Lung (tissue), 12 donors: Measurements from ENCODE around the gene SLC46A1. TPM values are rescaled to one million over a fixed set of nuclear protein-coding genes. Genes with fewer than 3 reads are reported as not detected.

ENCODE experiments used
- ATAC-seq: fragments of 200-7000 bp; cut with Tn5 transposase; one replicate; pipeline ENCODE4 v1.9.1; 2020; ENCODE audit warnings: moderate number of reproducible peaks; ENCODE audit not compliant: insufficient read depth, low FRiP score
- DNase-seq, 3 donors: peaks; one replicate each; pipeline ENCODE4 v3.0.0-alpha.2; 2013 to 2017
- H3K27ac ChIP-seq, 2 donors: one replicate each; pipeline ENCODE4 v1.5.1; 2013; ENCODE audit warnings: mild to moderate bottlenecking in 2 of 2, moderate library complexity in 2 of 2, control low read depth in 1 of 2, inconsistent platforms in 1 of 2, low read depth in 1 of 2, low read length in 1 of 2
- H3K27me3 ChIP-seq, 3 donors: one replicate each; pipeline ENCODE4 v1.5.1; 2013; ENCODE audit warnings: low read length in 2 of 3; ENCODE audit not compliant: control insufficient read depth in 3 of 3, insufficient read depth in 3 of 3
- H3K36me3 ChIP-seq, 4 donors: one replicate each; pipeline ENCODE4 v1.5.1; 2013; ENCODE audit warnings: low read length in 4 of 4, mild to moderate bottlenecking in 1 of 4, moderate library complexity in 1 of 4; ENCODE audit not compliant: control insufficient read depth in 4 of 4, insufficient read depth in 4 of 4
- H3K4me1 ChIP-seq, 5 donors: one replicate each; pipeline ENCODE4 v1.5.1; 2013; ENCODE audit warnings: low read length in 5 of 5, mild to moderate bottlenecking in 2 of 5, moderate library complexity in 1 of 5; ENCODE audit not compliant: control insufficient read depth in 5 of 5, insufficient read depth in 5 of 5
- H3K4me3 ChIP-seq: one replicate; pipeline ENCODE4 v1.5.1; 2013; ENCODE audit warnings: mild to moderate bottlenecking, control low read depth, moderate library complexity
- H3K9ac ChIP-seq, 2 donors: one replicate each; pipeline ENCODE4 v1.5.1; 2013; ENCODE audit warnings: low read length in 2 of 2, control low read depth in 1 of 2; ENCODE audit not compliant: insufficient read depth in 1 of 2
- H3K9me3 ChIP-seq, 4 donors: one replicate each; pipeline ENCODE4 v1.5.1; 2013; ENCODE audit warnings: low read length in 3 of 4, mild to moderate bottlenecking in 1 of 4, moderate library complexity in 1 of 4; ENCODE audit not compliant: control insufficient read depth in 4 of 4, insufficient read depth in 3 of 4
- WGBS, 2 donors: extraction: QIAGEN DNeasy Blood & Tissue Kit; methylation state at CpG; one replicate each; pipeline ENCODE4 v1.1.7; 2013; 5-methylcytosine and 5-hydroxymethylcytosine counted together
- polyA plus RNA-seq, 2 donors: library from polyadenylated mRNA; stranded (reverse); fragments of 200-250 nt; gene quantifications; one replicate each; pipeline ENCODE4 v1.2.1, GENCODE V29; 2013
- total RNA-seq, 2 donors: library from RNA; depleted of rRNA in 1 of 2; stranded (reverse); fragments of >200 nt in 1 of 2; gene quantifications; one replicate each; pipeline ENCODE4 v1.2.1, GENCODE V29; 2014 to 2021
- TF ChIP-seq, protein P1 (sequence below): IDR thresholded peaks from 2 replicates; pipeline ENCODE4 v1.5.1; 2012; ENCODE audit warnings: mild to moderate bottlenecking; ENCODE audit errors: control extremely low read depth, extremely low read depth
- donor health status: control.
- donor health status: control.
- donor health status: Bipolar disorder and iron deficiency.
- donor health status: healthy.
- donor health status: DM: yes; HTN: yes; CAD: no.

Gene SLC46A1
- total and polyA plus RNA-seq, 4 donors: 4.6 to 23.8 (median 9.4) TPM

DNA sequence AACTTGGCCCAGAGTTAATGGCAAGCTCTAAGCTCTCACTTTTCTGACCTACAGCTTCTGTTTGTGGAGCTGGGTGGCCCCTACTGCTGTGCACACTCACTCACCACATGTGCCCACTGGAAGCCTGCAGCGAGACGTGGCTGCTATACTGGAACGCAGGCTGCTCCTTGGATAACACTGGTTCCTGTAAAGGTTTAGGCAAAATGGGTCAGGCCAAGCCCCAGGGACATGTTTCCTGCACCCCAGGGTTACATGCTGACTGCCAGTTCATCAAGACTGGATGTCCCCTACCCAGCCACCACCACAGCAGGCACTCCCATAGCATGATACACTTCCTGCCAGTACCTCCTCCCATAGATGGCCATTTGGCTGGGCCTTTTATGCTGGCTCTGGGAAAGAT, 57.0 kb downstream of the SLC46A1 start:
- peaks cover 0 to 4% (median 0%) of the 10 kb centered on the region in 5 donors for H3K4me1 ChIP-seq
- H3K27ac ChIP-seq: no peak overlapping the region
- H3K4me3 ChIP-seq: no peak overlapping the region
- H3K27me3 ChIP-seq: no peaks in the 10 kb centered on the region
- peaks cover 25 to 66% (median 63%) of the 10 kb centered on the region in 4 donors for H3K36me3 ChIP-seq
- 78 to 96% methylated on average over 3 of the region's 3 CpGs for WGBS, 2 donors
- no peak for ATAC-seq
- TF ChIP-seq, protein P1, sequence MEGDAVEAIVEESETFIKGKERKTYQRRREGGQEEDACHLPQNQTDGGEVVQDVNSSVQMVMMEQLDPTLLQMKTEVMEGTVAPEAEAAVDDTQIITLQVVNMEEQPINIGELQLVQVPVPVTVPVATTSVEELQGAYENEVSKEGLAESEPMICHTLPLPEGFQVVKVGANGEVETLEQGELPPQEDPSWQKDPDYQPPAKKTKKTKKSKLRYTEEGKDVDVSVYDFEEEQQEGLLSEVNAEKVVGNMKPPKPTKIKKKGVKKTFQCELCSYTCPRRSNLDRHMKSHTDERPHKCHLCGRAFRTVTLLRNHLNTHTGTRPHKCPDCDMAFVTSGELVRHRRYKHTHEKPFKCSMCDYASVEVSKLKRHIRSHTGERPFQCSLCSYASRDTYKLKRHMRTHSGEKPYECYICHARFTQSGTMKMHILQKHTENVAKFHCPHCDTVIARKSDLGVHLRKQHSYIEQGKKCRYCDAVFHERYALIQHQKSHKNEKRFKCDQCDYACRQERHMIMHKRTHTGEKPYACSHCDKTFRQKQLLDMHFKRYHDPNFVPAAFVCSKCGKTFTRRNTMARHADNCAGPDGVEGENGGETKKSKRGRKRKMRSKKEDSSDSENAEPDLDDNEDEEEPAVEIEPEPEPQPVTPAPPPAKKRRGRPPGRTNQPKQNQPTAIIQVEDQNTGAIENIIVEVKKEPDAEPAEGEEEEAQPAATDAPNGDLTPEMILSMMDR: no peak
- no peak overlapping the region for H3K9ac ChIP-seq
- no peaks in the 10 kb centered on the region for H3K9me3 ChIP-seq
- no peak for DNase-seq

DNA sequence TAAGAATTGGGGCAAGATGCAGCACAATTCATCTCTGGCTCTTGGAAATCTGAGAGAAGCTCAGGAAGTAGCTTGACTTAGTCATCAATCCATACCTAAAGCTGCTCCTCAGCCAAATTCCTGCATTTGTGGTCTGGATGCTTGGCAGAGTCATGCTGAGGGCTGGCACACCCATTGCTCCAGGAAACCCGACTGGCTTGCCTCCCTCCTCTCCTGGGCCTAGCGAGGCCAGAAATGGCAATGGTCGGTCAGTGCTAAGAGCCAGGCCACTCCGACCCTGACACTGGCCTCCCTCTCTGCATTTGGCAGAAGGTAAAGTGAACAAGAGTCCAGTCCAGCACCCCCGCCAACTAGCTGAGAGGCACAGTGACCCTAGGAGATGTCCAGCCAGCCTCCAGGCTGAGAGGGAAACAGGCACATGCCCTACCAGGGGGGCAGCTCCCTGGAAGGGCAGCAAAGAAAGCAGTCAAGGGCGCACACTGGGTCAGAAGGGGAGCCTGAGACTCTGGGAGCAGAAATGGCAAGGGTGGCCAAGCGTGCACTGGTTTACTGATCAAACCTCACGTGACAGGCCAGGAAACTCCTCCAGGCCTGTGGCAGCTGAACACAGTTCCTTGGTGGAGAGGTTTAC, 58.6 kb downstream of the SLC46A1 start:
- H3K27me3 ChIP-seq: no peaks in the 10 kb centered on the region
- peak overlapping the region in 1 of 2 donors; percentile 46 for H3K27ac ChIP-seq
- peaks cover 24 to 67% (median 63%) of the 10 kb centered on the region in 4 donors for H3K36me3 ChIP-seq
- 86 to 91% methylated on average over 8 of the region's 8 CpGs for WGBS, 2 donors
- peaks cover 0 to 4% (median 0%) of the 10 kb centered on the region in 5 donors for H3K4me1 ChIP-seq
- ATAC-seq (no peak), DNase-seq (no peak)
- H3K9ac ChIP-seq: no peak overlapping the region
- H3K9me3 ChIP-seq: no peaks in the 10 kb centered on the region
- H3K4me3 ChIP-seq: no peak overlapping the region
- TF ChIP-seq, protein P1: no peak

DNA sequence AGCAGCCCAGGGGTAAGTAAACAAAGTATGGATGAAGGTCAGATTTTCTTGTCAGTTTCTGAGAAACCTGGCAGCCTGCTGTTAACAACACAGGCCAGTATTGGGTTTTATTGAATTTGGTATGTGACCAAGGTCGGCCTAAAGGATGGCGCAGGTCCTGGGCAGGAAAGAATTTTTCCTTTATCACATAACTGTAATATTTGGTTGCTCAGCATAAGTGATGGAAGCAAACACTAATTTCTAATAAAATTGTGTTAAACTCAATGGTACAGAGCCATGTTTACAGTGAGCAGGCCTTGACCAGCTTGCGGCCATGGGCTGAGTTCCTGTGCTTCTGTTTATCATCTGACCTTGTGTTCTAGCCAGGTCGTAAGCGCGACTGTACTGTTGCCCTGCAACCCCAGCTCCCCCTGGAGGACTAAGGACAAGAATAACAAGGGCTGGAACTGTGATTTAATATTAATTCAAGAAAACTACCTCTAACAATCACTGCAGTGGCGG, 59.2 kb downstream of the SLC46A1 start:
- DNase-seq: no peak
- TF ChIP-seq, protein P1: no peak
- Histone ChIP-seq H3K4me1 (peaks cover 0 to 4% (median 0%) of the 10 kb centered on the region in 5 donors), H3K27me3 (no peaks in the 10 kb centered on the region), H3K27ac (no peak overlapping the region), H3K9ac (no peak overlapping the region), H3K9me3 (no peaks in the 10 kb centered on the region), H3K36me3 (peaks cover 24 to 70% (median 64%) of the 10 kb centered on the region in 4 donors), H3K4me3 (no peak overlapping the region)
- no peak for ATAC-seq
- WGBS, 2 donors: 62 to 85% methylated on average over 7 of the region's 7 CpGs
